ENCODE results near the gene PON3. TPM values are rescaled to one million over a fixed set of nuclear protein-coding genes. Genes with fewer than 3 reads are reported as not detected.
A peak's percentile ranks its signal among the peaks of the same experiment; 100 is the strongest.

The PON3 gene
- total and polyA plus RNA-seq, 2 of the 13 experiments (the other 11 are each of a cell fraction or from before 2014, with no cell fraction given) = 23.6 to 37.8 TPM

GRCh38 chr7:95323410-95324129 lies 72.6 kb downstream of the PON3 start:
- Histone ChIP-seq H3K4me2 (ENCODE audit: low read depth, low read length) (peak overlapping the region; percentile 63), H3K36me3 (replicated peaks in 1 of 2; ENCODE audit: control insufficient read depth in 1 of 2, insufficient read depth in 2 of 2, low read length in 2 of 2) (no peaks in the 10 kb centered on the region), H4K20me1 (ENCODE audit: insufficient read depth, low read length) (no peaks in the 10 kb centered on the region), H3K27ac (ENCODE audit: extremely low read length, insufficient read depth, low read length) (no peak overlapping the region), H3K79me2 (ENCODE audit: insufficient read depth, low read length) (no peaks in the 10 kb centered on the region), H3K9ac (ENCODE audit: insufficient read depth, low read depth, low read length) (no peak overlapping the region), H3K27me3 (ENCODE audit: control insufficient read depth in 1 of 2, insufficient read depth in 2 of 2, low read length in 2 of 2) (no peaks in the 10 kb centered on the region; a peak in 1 of 5 replicates), H3K9me3 (ENCODE audit: low read length) (no peaks in the 10 kb centered on the region), H3K4me1 (ENCODE audit: insufficient read depth, low read length) (peaks cover 32% of the 10 kb centered on the region), H3K4me3 (replicated peaks in 1 of 3; ENCODE audit: insufficient read depth in 1 of 3, low read depth in 2 of 3, low read length in 3 of 3) (no peak overlapping the region; a peak in 1 of 6 replicates), H2AFZ (ENCODE audit: low read length) (no peak overlapping the region)
- no TSS peak for BruUV-seq (replicated peaks)
- CTCF ChIA-PET (ENCODE audit: low intra/inter-chr PET ratio, low total read pairs) = no interaction called here
- FAIRE-seq = no peak
- TF ChIP-seq FOXA1 (IDR thresholded peaks at IDR 0.05) (0 out of 2 replicates have a peak, but pooled peaks have one; percentile 35), FOXA1 (CRISPR knock-in tag; IDR thresholded peaks at IDR 0.05) (no peak), SIX4 (CRISPR knock-in tag; IDR thresholded peaks at IDR 0.05) (no peak), MLLT10 (CRISPR knock-in tag; IDR thresholded peaks at IDR 0.05) (no peak), AGO2 (optimal IDR thresholded peaks at IDR 0.05; ENCODE audit: low read depth, low read length) (no peak), SNRNP70 (IDR thresholded peaks at IDR 0.05; ENCODE audit: low read depth, low read length) (no peak), ZNF569 (CRISPR knock-in tag; IDR thresholded peaks at IDR 0.05; ENCODE audit: borderline replicate concordance) (no peak), SUZ12 (IDR thresholded peaks at IDR 0.05; ENCODE audit: low read depth, low read length) (no peak), SRSF1 (optimal IDR thresholded peaks at IDR 0.05; ENCODE audit: low read depth, low read length) (no peak), TERF1 (CRISPR knock-in tag; IDR thresholded peaks at IDR 0.05) (no peak), ARNT (IDR thresholded peaks at IDR 0.05) (no peak), ZNF33B (CRISPR knock-in tag; IDR thresholded peaks at IDR 0.05) (no peak), ARID3A (IDR thresholded peaks at IDR 0.05; ENCODE audit: low read depth, low read length) (peak; percentile 11; the same call in 1 of the 2 replicates), ZNF792 (CRISPR knock-in tag; IDR thresholded peaks at IDR 0.05) (no peak), IKZF5 (CRISPR knock-in tag; IDR thresholded peaks at IDR 0.05) (no peak), ZNF788 (CRISPR knock-in tag; IDR thresholded peaks at IDR 0.05; ENCODE audit: borderline replicate concordance) (no peak), TARDBP (CRISPR knock-in tag; IDR thresholded peaks at IDR 0.05) (no peak), ZNF652 (CRISPR knock-in tag; IDR thresholded peaks at IDR 0.05; ENCODE audit: borderline replicate concordance, low read depth) (peak; percentile 83), IRF2 (CRISPR knock-in tag; IDR thresholded peaks at IDR 0.05) (no peak), E2F2 (CRISPR knock-in tag; IDR thresholded peaks at IDR 0.05; ENCODE audit: borderline replicate concordance) (no peak), ZNF83 (CRISPR knock-in tag; IDR thresholded peaks at IDR 0.05; ENCODE audit: borderline replicate concordance) (no peak), SP4 (CRISPR knock-in tag; IDR thresholded peaks at IDR 0.05) (no peak)
- POLR2A ChIA-PET = interaction anchor here (1.3 to 1.6 kb wide), 2 partner anchors 72 to 117 kb away, joined by 3 read pairs; partner anchors contain the start of gene PON3
- in situ Hi-C loops (cut with HindIII; ENCODE audit: extremely low pct_ligation_motif_present, low pct_unique_long_range_greater_than_20kb) (no loop called here), intact Hi-C loops (cut with micrococcal nuclease; ENCODE audit: unreplicated experiment) (no loop called here)
- no peak for DNase-seq (ENCODE audit: low spot score)
- ATAC-seq = no peak
- 60% methylated on average over 9 of the region's 9 CpGs for WGBS (ENCODE audit: low lambda C conversion rate)

All from HepG2 (cell line).